Mesothelial cell of epicardium (in vitro differentiated cells): ENCODE data around the gene TNFRSF19. TPM values are rescaled to one million over a fixed set of nuclear protein-coding genes. Genes with fewer than 3 reads are reported as not detected.

ENCODE experiments used
- DNase-seq, 2 experiments: peaks; one replicate each; pipeline ENCODE4 v3.0.0; 2021; ENCODE audit warnings: low spot score in 2 of 2; ENCODE audit not compliant: unreplicated experiment in 2 of 2
- H3K27ac Mint-ChIP-seq: 2 replicates; pipeline ENCODE4 v1.8.0; 2021; ENCODE audit warnings: mixed read lengths
- H3K27me3 Mint-ChIP-seq: 2 replicates; pipeline ENCODE4 v1.8.0; 2021; ENCODE audit warnings: low read depth, mixed read lengths
- H3K36me3 Mint-ChIP-seq: 2 replicates; pipeline ENCODE4 v1.8.0; 2021; ENCODE audit warnings: mixed read lengths
- H3K4me1 Mint-ChIP-seq: 2 replicates; pipeline ENCODE4 v1.8.0; 2021; ENCODE audit warnings: mixed read lengths
- H3K4me3 Mint-ChIP-seq: 2 replicates; pipeline ENCODE4 v1.8.0; 2021; ENCODE audit warnings: mild to moderate bottlenecking, moderate library complexity, mixed read lengths
- H3K9me3 Mint-ChIP-seq: 2 replicates; pipeline ENCODE4 v1.8.0; 2021; ENCODE audit warnings: mixed read lengths
- total RNA-seq: library from RNA; stranded (reverse); gene quantifications from 3 replicates; pipeline ENCODE4 v1.2.1, GENCODE V29; 2021
- TF ChIP-seq, protein P1 (sequence below): fragments of 200-600 bp; sonication (generic); IDR thresholded peaks from one replicate; pipeline ENCODE4 v1.5.0; 2021; ENCODE audit warnings: antibody characterized with exemption; ENCODE audit not compliant: unreplicated experiment

The TNFRSF19 gene
- total RNA-seq, 1 donor from 2014 or later: 43.5 TPM

DNA sequence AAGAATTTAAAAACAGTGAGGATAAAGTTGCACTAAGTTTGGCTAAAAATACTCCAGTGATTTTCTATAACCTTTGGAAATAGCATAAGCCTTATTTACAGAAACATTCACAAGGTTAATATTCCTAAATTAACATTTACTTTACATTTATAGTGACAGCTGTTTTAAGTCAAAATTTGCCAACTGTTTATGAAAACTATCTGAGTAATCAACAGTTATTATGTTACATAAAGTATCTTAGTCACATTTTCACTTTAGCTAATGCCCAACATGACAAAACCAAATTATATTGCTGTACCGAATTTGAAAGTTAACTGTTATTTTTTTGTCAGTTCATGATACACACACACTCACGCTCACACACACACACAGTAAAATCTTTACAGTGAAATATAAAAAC lies 1.2 kb downstream of the TNFRSF19 start:
- Mint-ChIP-seq H3K27ac (peak overlapping the region; percentile 98), H3K4me1 (peaks cover 52% of the 10 kb centered on the region), H3K9me3 (no peaks in the 10 kb centered on the region), H3K4me3 (peak overlapping the region; percentile 80), H3K36me3 (peaks cover 2% of the 10 kb centered on the region), H3K27me3 (no peaks in the 10 kb centered on the region)
- no peak for DNase-seq
- TF ChIP-seq, protein P1, sequence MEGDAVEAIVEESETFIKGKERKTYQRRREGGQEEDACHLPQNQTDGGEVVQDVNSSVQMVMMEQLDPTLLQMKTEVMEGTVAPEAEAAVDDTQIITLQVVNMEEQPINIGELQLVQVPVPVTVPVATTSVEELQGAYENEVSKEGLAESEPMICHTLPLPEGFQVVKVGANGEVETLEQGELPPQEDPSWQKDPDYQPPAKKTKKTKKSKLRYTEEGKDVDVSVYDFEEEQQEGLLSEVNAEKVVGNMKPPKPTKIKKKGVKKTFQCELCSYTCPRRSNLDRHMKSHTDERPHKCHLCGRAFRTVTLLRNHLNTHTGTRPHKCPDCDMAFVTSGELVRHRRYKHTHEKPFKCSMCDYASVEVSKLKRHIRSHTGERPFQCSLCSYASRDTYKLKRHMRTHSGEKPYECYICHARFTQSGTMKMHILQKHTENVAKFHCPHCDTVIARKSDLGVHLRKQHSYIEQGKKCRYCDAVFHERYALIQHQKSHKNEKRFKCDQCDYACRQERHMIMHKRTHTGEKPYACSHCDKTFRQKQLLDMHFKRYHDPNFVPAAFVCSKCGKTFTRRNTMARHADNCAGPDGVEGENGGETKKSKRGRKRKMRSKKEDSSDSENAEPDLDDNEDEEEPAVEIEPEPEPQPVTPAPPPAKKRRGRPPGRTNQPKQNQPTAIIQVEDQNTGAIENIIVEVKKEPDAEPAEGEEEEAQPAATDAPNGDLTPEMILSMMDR: no peak

DNA sequence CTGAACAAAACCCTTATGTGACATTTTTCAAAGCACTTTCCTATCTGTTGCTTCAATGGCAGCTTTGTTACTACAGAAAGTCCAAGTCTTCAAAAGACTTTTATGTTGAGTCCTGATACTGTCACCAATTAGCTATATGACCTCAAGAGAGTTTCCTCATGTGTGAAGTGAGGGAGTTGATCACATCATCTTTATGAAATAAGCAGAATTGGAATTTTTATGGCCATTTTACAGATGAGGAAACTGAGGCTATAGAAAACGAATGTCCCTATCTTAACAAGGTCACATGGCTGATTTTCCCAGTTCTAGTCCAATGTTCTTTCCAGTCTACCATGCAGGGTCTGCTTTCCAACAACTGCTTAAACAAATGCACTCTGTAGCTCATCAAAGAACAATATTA lies 2.6 kb downstream of the TNFRSF19 start:
- no peak for DNase-seq
- H3K27ac Mint-ChIP-seq: peak overlapping the region; percentile 98
- TF ChIP-seq, protein P1: no peak
- H3K4me3 Mint-ChIP-seq: peak overlapping the region; percentile 80
- no peaks in the 10 kb centered on the region for H3K9me3 Mint-ChIP-seq
- H3K27me3 Mint-ChIP-seq: no peaks in the 10 kb centered on the region
- peaks cover 54% of the 10 kb centered on the region for H3K4me1 Mint-ChIP-seq
- H3K36me3 Mint-ChIP-seq: peaks cover 2% of the 10 kb centered on the region

DNA sequence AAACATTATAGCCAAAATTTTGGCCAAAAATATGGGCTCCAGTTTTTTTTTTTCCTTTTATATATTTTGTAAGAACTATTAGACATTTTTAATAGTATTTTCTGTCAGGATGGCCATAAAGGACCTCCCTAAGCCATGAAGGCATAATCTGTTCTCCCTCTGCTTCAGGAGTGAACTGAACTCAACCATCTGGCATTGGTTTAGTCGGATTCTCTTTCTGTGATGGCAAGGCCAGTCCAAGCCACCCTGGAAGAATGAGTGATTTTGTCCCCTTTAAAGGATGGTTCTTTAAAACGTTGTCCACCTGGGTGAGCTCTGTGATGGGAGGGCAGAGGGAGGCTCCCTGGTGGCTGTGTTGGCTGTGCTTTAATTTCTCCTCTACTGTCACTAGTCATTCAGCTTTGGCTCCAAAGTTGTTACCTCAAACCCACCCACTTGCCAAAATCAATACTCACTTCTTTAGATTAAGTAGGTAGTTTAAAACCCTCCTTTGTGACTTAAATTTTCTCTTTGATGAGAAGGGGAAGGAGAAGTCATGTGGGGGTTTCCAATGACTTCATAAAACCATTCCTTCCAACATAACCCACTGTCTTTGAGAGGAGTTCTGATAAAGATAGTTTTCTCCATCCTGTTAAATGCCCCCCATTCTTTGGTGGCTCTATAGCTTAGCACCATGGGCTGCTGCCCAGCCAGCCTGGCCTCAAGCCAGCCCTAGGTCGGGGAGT lies 4.4 kb downstream of the TNFRSF19 start:
- Mint-ChIP-seq H3K4me1 (peaks cover 48% of the 10 kb centered on the region), H3K27ac (no peak overlapping the region), H3K4me3 (no peak overlapping the region), H3K36me3 (peaks cover 2% of the 10 kb centered on the region), H3K27me3 (no peaks in the 10 kb centered on the region), H3K9me3 (no peaks in the 10 kb centered on the region)
- TF ChIP-seq, protein P1: no peak
- no peak for DNase-seq

DNA sequence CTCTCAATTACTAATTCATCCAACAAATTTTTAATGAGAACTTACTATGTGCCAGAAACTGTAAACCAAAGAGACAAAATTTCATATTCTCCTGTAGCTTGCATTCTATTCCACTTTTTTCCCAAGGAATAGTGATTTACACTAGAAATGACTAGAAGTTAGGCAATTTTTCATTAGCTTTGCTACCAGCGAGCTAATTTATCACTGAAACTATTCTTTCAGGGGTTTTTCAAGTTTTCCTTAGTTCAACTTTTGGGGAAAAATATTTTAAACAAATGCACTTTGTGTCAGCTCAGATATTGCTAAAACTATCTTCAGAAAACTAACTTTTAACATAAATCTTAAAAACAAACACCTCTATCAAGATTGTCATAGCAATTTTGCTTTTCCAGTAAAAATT lies 5.4 kb downstream of the TNFRSF19 start:
- Mint-ChIP-seq H3K4me3 (no peak overlapping the region), H3K27me3 (no peaks in the 10 kb centered on the region), H3K4me1 (peaks cover 46% of the 10 kb centered on the region), H3K36me3 (peaks cover 2% of the 10 kb centered on the region), H3K27ac (no peak overlapping the region), H3K9me3 (no peaks in the 10 kb centered on the region)
- TF ChIP-seq, protein P1: no peak
- DNase-seq: no peak

DNA sequence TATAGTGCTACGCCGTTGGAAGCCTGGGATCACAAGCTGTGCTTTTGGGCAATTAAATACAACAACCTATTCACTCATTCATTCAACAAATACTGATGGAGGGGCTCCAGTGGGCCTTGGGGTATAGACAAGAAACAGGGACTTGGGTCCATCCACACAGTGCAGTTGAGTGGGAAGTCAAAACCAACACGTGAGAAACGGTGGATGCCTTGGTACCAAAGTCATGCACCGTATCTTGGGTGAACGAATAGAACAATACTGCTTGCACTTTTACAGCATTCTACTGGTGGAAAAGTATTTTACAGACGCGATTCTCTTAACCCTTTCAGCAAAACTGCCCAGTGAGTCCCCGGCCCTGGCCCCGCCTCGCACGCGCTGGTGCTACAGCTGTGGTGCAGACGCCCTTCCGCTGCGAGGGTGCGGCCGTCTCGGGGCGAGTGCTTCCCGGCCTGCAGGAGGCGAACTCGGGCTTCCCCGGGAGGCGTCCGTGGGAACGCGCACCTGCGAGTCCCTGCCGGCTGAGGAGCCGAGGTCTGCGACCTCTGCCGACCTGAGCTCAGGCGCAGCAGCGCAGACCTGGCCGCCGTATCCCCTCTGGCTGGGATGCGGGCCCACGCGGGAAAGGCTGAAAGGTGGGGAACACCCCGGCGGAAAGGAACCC lies 8.3 kb downstream of the TNFRSF19 start:
- TF ChIP-seq, protein P1: peak; percentile 42
- H3K27me3 Mint-ChIP-seq: no peaks in the 10 kb centered on the region
- H3K27ac Mint-ChIP-seq: peak overlapping the region; percentile 73
- peaks cover 29% of the 10 kb centered on the region for H3K4me1 Mint-ChIP-seq
- H3K9me3 Mint-ChIP-seq: no peaks in the 10 kb centered on the region
- H3K4me3 Mint-ChIP-seq: peak overlapping the region; percentile 73
- peak; percentile 54 to 74 for DNase-seq
- peaks cover 2% of the 10 kb centered on the region for H3K36me3 Mint-ChIP-seq
